Measurements from ENCODE around the gene LY6G6C. TPM values are rescaled to one million over a fixed set of nuclear protein-coding genes. Genes with fewer than 3 reads are reported as not detected.

Gene LY6G6C
- total RNA-seq, 1 experiment from 2014 or later = not detected

DNA sequence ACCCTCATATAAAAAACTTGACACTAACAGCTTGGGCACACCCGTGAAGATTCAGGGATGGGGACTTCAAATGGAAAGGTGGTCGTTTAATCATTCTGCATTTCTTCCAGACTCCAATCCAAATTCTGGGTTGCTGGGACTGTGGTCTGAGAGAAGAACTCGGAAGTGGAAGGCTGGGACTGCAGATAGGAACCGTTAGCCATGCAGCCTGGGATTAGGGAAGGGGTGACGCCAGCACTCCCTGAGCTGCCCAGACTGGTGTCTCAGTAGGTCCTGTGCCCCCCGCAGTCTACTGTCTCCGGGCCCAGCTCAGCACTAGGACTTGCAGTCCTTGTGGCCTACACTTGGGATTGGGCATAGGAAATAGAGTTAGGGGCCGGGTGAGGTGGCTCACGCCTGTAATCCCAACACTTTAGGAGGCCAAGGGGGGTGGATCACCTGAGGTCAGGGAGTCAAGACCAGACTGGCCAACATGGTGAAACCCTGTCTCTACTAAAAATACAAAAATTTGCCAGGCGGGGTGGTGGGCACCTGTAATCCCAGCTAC lies 15.3 kb upstream of the LY6G6C start:
- no peak overlapping the region for H4K91ac ChIP-seq (ENCODE audit: insufficient read length, low read depth, low read length)
- no peak overlapping the region for H3K4ac ChIP-seq (ENCODE audit: low read depth, low read length)
- no peaks in the 10 kb centered on the region for H3K79me1 ChIP-seq (ENCODE audit: insufficient read depth, low read depth, low read length, poor library complexity, severe bottlenecking)
- H3K27ac ChIP-seq (ENCODE audit: insufficient read length, low read depth, low read length) = no peak overlapping the region
- no peaks in the 10 kb centered on the region for H3K9me3 ChIP-seq (ENCODE audit: control insufficient read depth, low read depth, low read length)
- peaks cover 32% of the 10 kb centered on the region for H3K23me2 ChIP-seq (ENCODE audit: insufficient read length, low read depth, low read length, poor library complexity, severe bottlenecking)
- H2BK120ac ChIP-seq (ENCODE audit: low read depth, low read length, poor library complexity, severe bottlenecking) = no peak overlapping the region
- Mint-ChIP-seq H3K27ac (peak overlapping the region; percentile 81 to 97 (median 89); a peak in 6 of 7 replicates), H3K36me3 (ENCODE audit: insufficient read depth in 1 of 3, low read depth in 3 of 3) (peaks cover 35 to 37% (median 35%) of the 10 kb centered on the region in 3 experiments), H3K9me3 (no peaks in the 10 kb centered on the region), H3K4me3 (peak overlapping the region; percentile 91 to 98), H3K4me1 (peaks cover 44 to 54% of the 10 kb centered on the region in 2 experiments), H3K27me3 (ENCODE audit: low read depth) (no peaks in the 10 kb centered on the region)
- H3K14ac ChIP-seq (ENCODE audit: insufficient read depth, low read length) = no peak overlapping the region; the same call in 1 of the 2 replicates
- H3K56ac ChIP-seq (ENCODE audit: insufficient read length, low read depth, low read length) = no peak overlapping the region
- H3T11ph ChIP-seq (ENCODE audit: low read length) = no peak overlapping the region
- H2BK5ac ChIP-seq (ENCODE audit: insufficient read length, low read length) = no peak overlapping the region
- H2AK5ac ChIP-seq (ENCODE audit: insufficient read length, low read length) = no peak overlapping the region
- H3K18ac ChIP-seq (ENCODE audit: insufficient read length, low read depth, low read length) = no peak overlapping the region
- no peak overlapping the region for H3K9ac ChIP-seq (ENCODE audit: extremely low read depth, insufficient read length, low read length)
- no peak overlapping the region for H4K5ac ChIP-seq (ENCODE audit: insufficient read length, low read depth, low read length)
- no peak overlapping the region for H2AFZ ChIP-seq (ENCODE audit: low read length)
- H2BK20ac ChIP-seq (ENCODE audit: low read depth, low read length, poor library complexity, severe bottlenecking) = no peak overlapping the region
- WGBS (ENCODE audit: extremely low coverage, insufficient read length, low lambda C conversion rate) = no CpG with 5 or more reads among the region's 10 CpGs
- no peak overlapping the region for H2BK12ac ChIP-seq (ENCODE audit: insufficient read length, low read depth, low read length)
- peak; percentile 41 for DNase-seq
- TF ChIP-seq, protein P1, sequence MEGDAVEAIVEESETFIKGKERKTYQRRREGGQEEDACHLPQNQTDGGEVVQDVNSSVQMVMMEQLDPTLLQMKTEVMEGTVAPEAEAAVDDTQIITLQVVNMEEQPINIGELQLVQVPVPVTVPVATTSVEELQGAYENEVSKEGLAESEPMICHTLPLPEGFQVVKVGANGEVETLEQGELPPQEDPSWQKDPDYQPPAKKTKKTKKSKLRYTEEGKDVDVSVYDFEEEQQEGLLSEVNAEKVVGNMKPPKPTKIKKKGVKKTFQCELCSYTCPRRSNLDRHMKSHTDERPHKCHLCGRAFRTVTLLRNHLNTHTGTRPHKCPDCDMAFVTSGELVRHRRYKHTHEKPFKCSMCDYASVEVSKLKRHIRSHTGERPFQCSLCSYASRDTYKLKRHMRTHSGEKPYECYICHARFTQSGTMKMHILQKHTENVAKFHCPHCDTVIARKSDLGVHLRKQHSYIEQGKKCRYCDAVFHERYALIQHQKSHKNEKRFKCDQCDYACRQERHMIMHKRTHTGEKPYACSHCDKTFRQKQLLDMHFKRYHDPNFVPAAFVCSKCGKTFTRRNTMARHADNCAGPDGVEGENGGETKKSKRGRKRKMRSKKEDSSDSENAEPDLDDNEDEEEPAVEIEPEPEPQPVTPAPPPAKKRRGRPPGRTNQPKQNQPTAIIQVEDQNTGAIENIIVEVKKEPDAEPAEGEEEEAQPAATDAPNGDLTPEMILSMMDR (conservative IDR thresholded peaks at IDR 0.05) = no peak
- H3K27me3 ChIP-seq (ENCODE audit: insufficient read depth, low read length) = no peaks in the 10 kb centered on the region
- no peak overlapping the region for H3K23ac ChIP-seq (ENCODE audit: insufficient read length, low read depth, low read length)
- peak overlapping the region; percentile 87 for H3K4me2 ChIP-seq (ENCODE audit: insufficient read depth, insufficient read length, low read length)
- H4K20me1 ChIP-seq (ENCODE audit: control insufficient read depth, insufficient read depth, insufficient read length) = no peaks in the 10 kb centered on the region
- peaks cover 6% of the 10 kb centered on the region; the same call in 1 of the 2 replicates for H3K79me2 ChIP-seq (ENCODE audit: insufficient read depth, low read length)
- no peak overlapping the region for H4K8ac ChIP-seq (replicated peaks; ENCODE audit: insufficient read length, low read depth, low read length)
- no peak overlapping the region for H2BK15ac ChIP-seq (ENCODE audit: low read depth, low read length)
- peaks cover 16% of the 10 kb centered on the region for H3K4me1 ChIP-seq (ENCODE audit: insufficient read depth, low read length)

Measured in H9 (cell line).